Endothelial cell (in vitro differentiated cells): ENCODE results near the gene FTO. TPM values are rescaled to one million over a fixed set of nuclear protein-coding genes. Genes with fewer than 3 reads are reported as not detected.

Experiments used
- DNase-seq: peaks from one replicate; pipeline ENCODE4 v3.0.0; 2021; ENCODE audit warnings: low spot score
- H3K27ac Mint-ChIP-seq: one replicate; pipeline ENCODE4 v1.8.0; 2021; ENCODE audit warnings: mixed read lengths, inconsistent platforms; ENCODE audit not compliant: unreplicated experiment
- H3K27me3 Mint-ChIP-seq: one replicate; pipeline ENCODE4 v1.8.0; 2021; ENCODE audit warnings: mild to moderate bottlenecking, moderate library complexity, mixed read lengths, inconsistent platforms; ENCODE audit not compliant: unreplicated experiment
- H3K36me3 Mint-ChIP-seq: one replicate; pipeline ENCODE4 v1.8.0; 2021; ENCODE audit warnings: mild to moderate bottlenecking, low read depth, mixed read lengths, inconsistent platforms; ENCODE audit not compliant: unreplicated experiment
- H3K4me1 Mint-ChIP-seq: one replicate; pipeline ENCODE4 v1.8.0; 2021; ENCODE audit warnings: mild to moderate bottlenecking, mixed read lengths, inconsistent platforms; ENCODE audit not compliant: unreplicated experiment
- H3K4me3 Mint-ChIP-seq: one replicate; pipeline ENCODE4 v1.8.0; 2021; ENCODE audit warnings: mild to moderate bottlenecking, mixed read lengths, inconsistent platforms; ENCODE audit not compliant: unreplicated experiment
- H3K9me3 Mint-ChIP-seq: one replicate; pipeline ENCODE4 v1.8.0; 2021; ENCODE audit warnings: mixed read lengths, inconsistent platforms; ENCODE audit not compliant: unreplicated experiment
- CTCF ChIP-seq: fragments of 200-600 bp; sonication (generic); IDR thresholded peaks from one replicate; pipeline ENCODE4 v1.5.0; 2021; ENCODE audit warnings: antibody characterized with exemption; ENCODE audit not compliant: unreplicated experiment
- total RNA-seq: library from RNA; stranded (reverse); fragmentation: NEBNext Ultra II Directional; extraction: Animal tissue kit (Norgen Biotek cat#: 25700); gene quantifications from one replicate; pipeline ENCODE4 v1.2.1, GENCODE V29; 2021; ENCODE audit not compliant: unreplicated experiment

The FTO gene
- total RNA-seq, 1 donor from 2014 or later = 83.8 TPM

- Mint-ChIP-seq H3K36me3 (no peaks in the 10 kb centered on the region), H3K27ac (no peak overlapping the region), H3K9me3 (no peaks in the 10 kb centered on the region), H3K4me3 (no peak overlapping the region), H3K27me3 (no peaks in the 10 kb centered on the region), H3K4me1 (peaks cover 5% of the 10 kb centered on the region)
- no peak for TF ChIP-seq CTCF
- no peak for DNase-seq
These were observed 204.8 kb downstream of the FTO start for GRCh38 chr16:53908731-53909130.

- no peak for DNase-seq
- no peaks in the 10 kb centered on the region for H3K9me3 Mint-ChIP-seq
- no peaks in the 10 kb centered on the region for H3K36me3 Mint-ChIP-seq
- no peak overlapping the region for H3K27ac Mint-ChIP-seq
- no peak overlapping the region for H3K4me3 Mint-ChIP-seq
- H3K27me3 Mint-ChIP-seq = no peaks in the 10 kb centered on the region
- no peak for TF ChIP-seq CTCF
- H3K4me1 Mint-ChIP-seq = peaks cover 11% of the 10 kb centered on the region
These were observed 207.0 kb downstream of the FTO start for GRCh38 chr16:53910990-53911389.

- no peak for DNase-seq
These were observed 207.6 kb downstream of the FTO start for GRCh38 chr16:53911513-53911912.

GRCh38 chr16:53912155-53912554, 208.2 kb downstream of the FTO start:
- H3K27ac Mint-ChIP-seq = no peak overlapping the region
- peaks cover 11% of the 10 kb centered on the region for H3K4me1 Mint-ChIP-seq
- H3K27me3 Mint-ChIP-seq = no peaks in the 10 kb centered on the region
- no peaks in the 10 kb centered on the region for H3K36me3 Mint-ChIP-seq
- no peak for TF ChIP-seq CTCF
- no peak for DNase-seq
- H3K4me3 Mint-ChIP-seq = no peak overlapping the region
- H3K9me3 Mint-ChIP-seq = no peaks in the 10 kb centered on the region

More at GRCh38 chr16:53911513-53911912, 207.6 kb downstream of the FTO start:
- Mint-ChIP-seq H3K4me1 (peaks cover 11% of the 10 kb centered on the region), H3K27me3 (no peaks in the 10 kb centered on the region), H3K27ac (no peak overlapping the region), H3K9me3 (no peaks in the 10 kb centered on the region), H3K36me3 (no peaks in the 10 kb centered on the region), H3K4me3 (no peak overlapping the region)
- TF ChIP-seq CTCF = no peak

- Mint-ChIP-seq H3K27ac (no peak overlapping the region), H3K9me3 (no peaks in the 10 kb centered on the region), H3K27me3 (no peaks in the 10 kb centered on the region), H3K36me3 (no peaks in the 10 kb centered on the region), H3K4me1 (peaks cover 11% of the 10 kb centered on the region), H3K4me3 (no peak overlapping the region)
- no peak for TF ChIP-seq CTCF
- DNase-seq = no peak
These were observed 209.3 kb downstream of the FTO start for GRCh38 chr16:53913099-53913870.
